K562 (cell line): ENCODE results near the gene SF3B4. TPM values are rescaled to one million over a fixed set of nuclear protein-coding genes. Genes with fewer than 3 reads are reported as not detected.

ENCODE experiments used
- ATAC-seq: fragments of 200-7000 bp; cut with Tn5 transposase; 3 replicates; pipeline ENCODE4 v1.9.1; 2020; ENCODE audit warnings: moderate library complexity
- BruUV-seq: library from RNA; stranded (reverse); fragments of 400-500 nt; replicated peaks from 2 replicates; lab custom pipeline; 2021; lab: Mats Ljungman, UMichigan
- CTCF ChIA-PET: fragments of 300-600 bp; formaldehyde crosslinking; extraction: SDS; loops from one replicate; lab custom pipeline; 2021; ENCODE audit warnings: low intra/inter-chr PET ratio; lab: Yijun Ruan, JAX
- POLR2A ChIA-PET: fragments of 300-600, 350-650 bp; sonication (Branson Sonifier 250); formaldehyde crosslinking; extraction: SDS; loops from one replicate; lab custom pipeline; 2021; ENCODE audit warnings: antibody characterized with exemption, inconsistent platforms; lab: Yijun Ruan, JAX
- DNase-seq, 4 experiments: peaks; one replicate each; pipeline versions ENCODE4 v3.0.0 to v3.0.0-alpha.2; 2011 to 2018; ENCODE audit warnings: low spot score in 3 of 4, mixed read lengths in 3 of 4; ENCODE audit errors: extremely low read depth in 1 of 4
- FAIRE-seq: peaks from 2 replicates; lab custom pipeline; 2011; peaks lifted over from hg19 to GRCh38; lab: Jason Lieb, UNC
- H2AFZ ChIP-seq: 2 replicates; pipeline ENCODE4 v1.6.0; 2011; ENCODE audit warnings: low read depth, low read length, control low read depth, inconsistent platforms
- H3K27ac ChIP-seq: fragments of 200-600 bp; 3 replicates; pipeline ENCODE4 v1.8.0; 2011; ENCODE audit warnings: low read depth, mild to moderate bottlenecking, control low read depth, inconsistent platforms, low read length, moderate library complexity, mixed read lengths; ENCODE audit errors: extremely low read depth
- H3K27me3 ChIP-seq, 2 experiments: fragments of 300-600 bp in 1 of 2; 2 replicates in 1 of 2; 3 replicates in 1 of 2; pipeline versions ENCODE4 v1.6.0 to v1.8.0; 2011; ENCODE audit warnings: inconsistent platforms in 2 of 2, low read length in 2 of 2, mild to moderate bottlenecking in 1 of 2, mixed read lengths in 1 of 2, moderate library complexity in 1 of 2; ENCODE audit not compliant: control insufficient read depth in 2 of 2, insufficient read depth in 2 of 2
- H3K36me3 ChIP-seq: fragments of 300-600 bp; 3 replicates; pipeline ENCODE4 v1.8.0; 2011; ENCODE audit warnings: mild to moderate bottlenecking, low read length, inconsistent platforms; ENCODE audit not compliant: control insufficient read depth, insufficient read depth
- H3K4me1 ChIP-seq, 2 experiments: fragments of 200-600 bp in 1 of 2; replicated peaks in 1 of 2; 2 replicates in 1 of 2; 3 replicates in 1 of 2; pipeline versions ENCODE4 v1.5.1 to v1.8.0; 2011; ENCODE audit warnings: inconsistent platforms in 2 of 2, low read length in 2 of 2, mild to moderate bottlenecking in 1 of 2, mixed read lengths in 1 of 2, moderate library complexity in 1 of 2; ENCODE audit not compliant: control insufficient read depth in 2 of 2, insufficient read depth in 2 of 2
- H3K4me2 ChIP-seq: 2 replicates; pipeline ENCODE4 v1.6.1; 2011; ENCODE audit warnings: low read length, control low read depth, inconsistent platforms, mixed read lengths; ENCODE audit not compliant: insufficient read depth
- H3K4me3 ChIP-seq: fragments of 200-600 bp; sonication (generic), shearing (Covaris generic); 2 replicates; pipeline ENCODE4 v1.5.1; 2016; ENCODE audit warnings: control low read depth, inconsistent platforms
- H3K79me2 ChIP-seq: fragments of 200-600 bp; 3 replicates; pipeline ENCODE4 v1.8.0; 2011; ENCODE audit warnings: low read length, inconsistent platforms; ENCODE audit not compliant: control insufficient read depth, insufficient read depth
- H3K9ac ChIP-seq, 2 experiments: 2 replicates each; pipeline versions ENCODE4 v1.6.0 to v1.6.1; 2011; ENCODE audit warnings: low read depth in 2 of 2, low read length in 2 of 2, control low read depth in 1 of 2, inconsistent platforms in 1 of 2, mild to moderate bottlenecking in 1 of 2, mixed read lengths in 1 of 2; ENCODE audit not compliant: insufficient read depth in 1 of 2
- H3K9me1 ChIP-seq: one replicate; pipeline ENCODE4 v1.6.0; 2011; ENCODE audit warnings: inconsistent platforms, mild to moderate bottlenecking, low read length, moderate library complexity; ENCODE audit not compliant: control insufficient read depth, insufficient read depth
- H3K9me3 ChIP-seq: replicated peaks from 2 replicates; pipeline ENCODE4 v1.5.1; 2011; ENCODE audit warnings: low read depth, low read length, inconsistent platforms; ENCODE audit not compliant: control insufficient read depth, insufficient read depth
- H4K20me1 ChIP-seq: replicated peaks from 2 replicates; pipeline ENCODE4 v1.6.1; 2011; ENCODE audit warnings: low read length, inconsistent platforms, mixed read lengths; ENCODE audit not compliant: control insufficient read depth, insufficient read depth
- BCL6 ChIP-seq: fragments of 250-450 bp; sonication (Bioruptor Pico); IDR thresholded peaks from 2 replicates; pipeline ENCODE4 v1.4.0; 2020
- HDAC3 ChIP-seq: fragments of 450-650 bp; IDR thresholded peaks from 2 replicates; pipeline ENCODE4 v1.6.1; 2018; ENCODE audit warnings: borderline replicate concordance, mild to moderate bottlenecking, moderate library complexity; ENCODE audit not compliant: partially characterized antibody
- HEY1 ChIP-seq: fragments of 250-450 bp; sonication (Bioruptor Pico); IDR thresholded peaks from 2 replicates; pipeline ENCODE4 v1.5.0; 2020; ENCODE audit warnings: mild to moderate bottlenecking, moderate library complexity, borderline replicate concordance
- PKNOX1 ChIP-seq: fragments of 450-650 bp; IDR thresholded peaks from 2 replicates; pipeline ENCODE4 v1.6.1; 2016
- RFX7 ChIP-seq: fragments of 250-450 bp; sonication (Bioruptor Pico); IDR thresholded peaks from 2 replicates; pipeline ENCODE4 v1.5.1; 2021; ENCODE audit warnings: mild to moderate bottlenecking
- ZNF324 ChIP-seq: fragments of 250-450 bp; sonication (Bioruptor Pico); IDR thresholded peaks from 2 replicates; pipeline ENCODE4 v1.4.0; 2020; ENCODE audit warnings: mild to moderate bottlenecking
- ZNF668 ChIP-seq: fragments of 250-450 bp; sonication (Bioruptor Pico); IDR thresholded peaks from 2 replicates; pipeline ENCODE4 v1.8.0; 2022; ENCODE audit warnings: mild to moderate bottlenecking, inconsistent platforms
- WGBS: fragments of 100-300 bp; shearing (Covaris generic); methylation state at CpG from one replicate; pipeline ENCODE4 v1.1.6; 2016; ENCODE audit warnings: low coverage, mixed read lengths; ENCODE audit not compliant: insufficient coverage; ENCODE audit errors: missing lambda C conversion rate; 5-methylcytosine and 5-hydroxymethylcytosine counted together
- in situ Hi-C: fragments of 300-500 bp; cut with MboI; formaldehyde crosslinking; loops from 4 replicates; pipeline ENCODE4 v1.15.0; 2018; ENCODE audit warnings: inconsistent platforms, mixed read lengths
- intact Hi-C: fragments of 100-400 bp; cut with micrococcal nuclease; formaldehyde crosslinking; loops from 2 replicates; pipeline ENCODE4 v1.14.2; 2022
- polyA plus RNA-seq, 8 experiments: library from polyadenylated mRNA; depleted of rRNA in 4 of 8; stranded (reverse) in 5 of 8; unstranded in 3 of 8; fragments of >200 nt; fragmentation: Nextera tagmentation in 2 of 8; fragmentation: Illumina TruSeq in 1 of 8; extraction: Ambion mirVana in 2 of 8; extraction: Trizol in 1 of 8; gene quantifications; 2 replicates each; pipeline versions ENCODE4 v1.2.1 to v1.2.3, GENCODE V29; 2011 to 2014; ENCODE audit warnings: inconsistent platforms in 1 of 8, missing spikeins in 1 of 8
- total RNA-seq, 7 experiments: library from RNA; depleted of rRNA in 6 of 7; stranded (reverse); fragments of >200 nt in 6 of 7; fragmentation: Illumina TruSeq in 2 of 7; extraction: Trizol in 2 of 7; gene quantifications; 2 replicates each; pipeline versions ENCODE4 v1.2.1 to v1.2.3, GENCODE V29; 2011 to 2021; ENCODE audit warnings: low replicate concordance in 1 of 7
- TF ChIP-seq, protein P1 (sequence below): fragments of 250-450 bp; sonication (Bioruptor Pico); IDR thresholded peaks from 2 replicates; pipeline ENCODE4 v1.4.0; 2020; ENCODE audit warnings: mild to moderate bottlenecking, moderate library complexity
- TF ChIP-seq, protein P2 (sequence below): fragments of 200-400 bp; formaldehyde crosslinking; IDR thresholded peaks from 2 replicates; pipeline ENCODE4 v1.6.1; 2017; ENCODE audit warnings: mild to moderate bottlenecking, low read depth, low read length, moderate library complexity
- TF ChIP-seq, protein P3 (sequence below): fragments of 250-450 bp; sonication (Bioruptor Pico); IDR thresholded peaks from 2 replicates; pipeline ENCODE4 v1.4.0; 2020
- TF ChIP-seq, protein P4 (sequence below): sonication (generic); formaldehyde crosslinking; IDR thresholded peaks from 2 replicates; pipeline ENCODE4 v1.5.0; 2020; ENCODE audit warnings: missing genetic modification reagents

Gene SF3B4
- total and polyA plus RNA-seq, 9 of the 15 experiments (the other 6 are each of a cell fraction or from before 2014, with no cell fraction given): 3.0 to 88.0 (median 26.1) TPM

DNA sequence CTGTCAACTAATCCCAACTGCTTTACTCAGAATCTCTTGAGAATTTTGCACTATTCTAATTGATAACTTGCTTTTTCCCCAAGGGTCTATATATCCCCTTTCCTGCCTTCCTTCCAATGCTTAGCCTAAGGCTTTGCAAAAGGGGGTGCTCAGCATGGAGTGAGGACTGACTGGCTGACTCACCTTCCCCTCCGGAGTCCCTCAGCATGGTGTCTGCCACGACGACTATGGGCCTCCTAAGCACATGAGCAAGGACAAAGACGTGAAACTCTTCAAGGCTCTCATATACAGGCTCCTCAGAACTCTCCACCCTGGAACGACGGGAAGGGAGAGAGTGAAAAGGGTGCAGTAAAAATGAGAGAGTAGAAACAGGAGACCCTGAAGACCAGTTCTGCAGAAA is 22.3 kb upstream of the SF3B4 start (continued):
- no peak for TF ChIP-seq PKNOX1
- no peak for TF ChIP-seq BCL6 (CRISPR knock-in tag)

DNA sequence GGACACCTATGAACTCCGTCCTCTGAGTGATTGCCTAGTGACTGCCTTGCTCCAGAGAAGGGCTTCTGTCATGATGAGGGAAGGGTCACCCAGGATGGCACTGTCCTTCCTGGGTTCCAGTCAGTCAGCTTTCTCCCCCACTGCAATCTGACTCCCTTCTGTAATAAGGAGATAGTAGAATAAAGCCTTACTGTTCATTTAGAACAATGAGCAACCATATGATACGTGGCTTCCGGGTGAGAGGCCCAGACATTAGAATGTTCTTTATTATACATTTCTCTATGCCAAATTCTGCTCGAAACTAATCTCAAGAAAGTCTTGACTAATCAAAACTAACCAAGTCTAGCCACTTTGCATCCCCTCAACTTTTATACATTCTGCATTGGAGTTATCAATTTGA is 17.6 kb upstream of the SF3B4 start:
- no peaks in the 10 kb centered on the region for H3K9me1 ChIP-seq
- no peaks in the 10 kb centered on the region for H3K9me3 ChIP-seq
- POLR2A ChIA-PET: interaction anchor here (0.7 kb wide), 1 partner anchor 96 kb away, joined by 3 read pairs; no protein-coding TSS in a partner anchor
- peaks cover 47% of the 10 kb centered on the region for H3K36me3 ChIP-seq
- DNase-seq: no peak
- FAIRE-seq: no peak
- 89% methylated on average over 4 of the region's 4 CpGs for WGBS
- no peak for ATAC-seq
- in situ Hi-C loops (no loop called here), intact Hi-C loops (no loop called here)
- H3K79me2 ChIP-seq: no peaks in the 10 kb centered on the region
- H3K27ac ChIP-seq: no peak overlapping the region
- H3K9ac ChIP-seq: no peak overlapping the region; a peak in 1 of 4 replicates
- H3K4me1 ChIP-seq: peaks cover 0 to under 1% of the 10 kb centered on the region in 2 experiments; a peak in 2 of 5 replicates
- H3K4me3 ChIP-seq: no peak overlapping the region
- no peak overlapping the region for H2AFZ ChIP-seq
- CTCF ChIA-PET: no interaction called here
- H4K20me1 ChIP-seq: no peaks in the 10 kb centered on the region
- H3K4me2 ChIP-seq: no peak overlapping the region
- BruUV-seq: no TSS peak
- H3K27me3 ChIP-seq: no peaks in the 10 kb centered on the region
- TF ChIP-seq, protein P1, sequence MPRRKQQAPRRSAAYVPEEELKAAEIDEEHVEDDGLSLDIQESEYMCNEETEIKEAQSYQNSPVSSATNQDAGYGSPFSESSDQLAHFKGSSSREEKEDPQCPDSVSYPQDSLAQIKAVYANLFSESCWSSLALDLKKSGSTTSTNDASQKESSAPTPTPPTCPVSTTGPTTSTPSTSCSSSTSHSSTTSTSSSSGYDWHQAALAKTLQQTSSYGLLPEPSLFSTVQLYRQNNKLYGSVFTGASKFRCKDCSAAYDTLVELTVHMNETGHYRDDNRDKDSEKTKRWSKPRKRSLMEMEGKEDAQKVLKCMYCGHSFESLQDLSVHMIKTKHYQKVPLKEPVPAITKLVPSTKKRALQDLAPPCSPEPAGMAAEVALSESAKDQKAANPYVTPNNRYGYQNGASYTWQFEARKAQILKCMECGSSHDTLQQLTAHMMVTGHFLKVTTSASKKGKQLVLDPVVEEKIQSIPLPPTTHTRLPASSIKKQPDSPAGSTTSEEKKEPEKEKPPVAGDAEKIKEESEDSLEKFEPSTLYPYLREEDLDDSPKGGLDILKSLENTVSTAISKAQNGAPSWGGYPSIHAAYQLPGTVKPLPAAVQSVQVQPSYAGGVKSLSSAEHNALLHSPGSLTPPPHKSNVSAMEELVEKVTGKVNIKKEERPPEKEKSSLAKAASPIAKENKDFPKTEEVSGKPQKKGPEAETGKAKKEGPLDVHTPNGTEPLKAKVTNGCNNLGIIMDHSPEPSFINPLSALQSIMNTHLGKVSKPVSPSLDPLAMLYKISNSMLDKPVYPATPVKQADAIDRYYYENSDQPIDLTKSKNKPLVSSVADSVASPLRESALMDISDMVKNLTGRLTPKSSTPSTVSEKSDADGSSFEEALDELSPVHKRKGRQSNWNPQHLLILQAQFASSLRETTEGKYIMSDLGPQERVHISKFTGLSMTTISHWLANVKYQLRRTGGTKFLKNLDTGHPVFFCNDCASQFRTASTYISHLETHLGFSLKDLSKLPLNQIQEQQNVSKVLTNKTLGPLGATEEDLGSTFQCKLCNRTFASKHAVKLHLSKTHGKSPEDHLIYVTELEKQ (CRISPR knock-in tag): no peak
- no peak for TF ChIP-seq ZNF324
- TF ChIP-seq, protein P2, sequence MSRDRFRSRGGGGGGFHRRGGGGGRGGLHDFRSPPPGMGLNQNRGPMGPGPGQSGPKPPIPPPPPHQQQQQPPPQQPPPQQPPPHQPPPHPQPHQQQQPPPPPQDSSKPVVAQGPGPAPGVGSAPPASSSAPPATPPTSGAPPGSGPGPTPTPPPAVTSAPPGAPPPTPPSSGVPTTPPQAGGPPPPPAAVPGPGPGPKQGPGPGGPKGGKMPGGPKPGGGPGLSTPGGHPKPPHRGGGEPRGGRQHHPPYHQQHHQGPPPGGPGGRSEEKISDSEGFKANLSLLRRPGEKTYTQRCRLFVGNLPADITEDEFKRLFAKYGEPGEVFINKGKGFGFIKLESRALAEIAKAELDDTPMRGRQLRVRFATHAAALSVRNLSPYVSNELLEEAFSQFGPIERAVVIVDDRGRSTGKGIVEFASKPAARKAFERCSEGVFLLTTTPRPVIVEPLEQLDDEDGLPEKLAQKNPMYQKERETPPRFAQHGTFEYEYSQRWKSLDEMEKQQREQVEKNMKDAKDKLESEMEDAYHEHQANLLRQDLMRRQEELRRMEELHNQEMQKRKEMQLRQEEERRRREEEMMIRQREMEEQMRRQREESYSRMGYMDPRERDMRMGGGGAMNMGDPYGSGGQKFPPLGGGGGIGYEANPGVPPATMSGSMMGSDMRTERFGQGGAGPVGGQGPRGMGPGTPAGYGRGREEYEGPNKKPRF: no peak
- TF ChIP-seq ZNF668 (CRISPR knock-in tag): no peak
- TF ChIP-seq RFX7 (CRISPR knock-in tag): no peak
- TF ChIP-seq, protein P3, sequence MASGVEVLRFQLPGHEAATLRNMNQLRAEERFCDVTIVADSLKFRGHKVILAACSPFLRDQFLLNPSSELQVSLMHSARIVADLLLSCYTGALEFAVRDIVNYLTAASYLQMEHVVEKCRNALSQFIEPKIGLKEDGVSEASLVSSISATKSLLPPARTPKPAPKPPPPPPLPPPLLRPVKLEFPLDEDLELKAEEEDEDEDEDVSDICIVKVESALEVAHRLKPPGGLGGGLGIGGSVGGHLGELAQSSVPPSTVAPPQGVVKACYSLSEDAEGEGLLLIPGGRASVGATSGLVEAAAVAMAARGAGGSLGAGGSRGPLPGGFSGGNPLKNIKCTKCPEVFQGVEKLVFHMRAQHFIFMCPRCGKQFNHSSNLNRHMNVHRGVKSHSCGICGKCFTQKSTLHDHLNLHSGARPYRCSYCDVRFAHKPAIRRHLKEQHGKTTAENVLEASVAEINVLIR (CRISPR knock-in tag): no peak
- TF ChIP-seq HDAC3: no peak
- TF ChIP-seq, protein P4, sequence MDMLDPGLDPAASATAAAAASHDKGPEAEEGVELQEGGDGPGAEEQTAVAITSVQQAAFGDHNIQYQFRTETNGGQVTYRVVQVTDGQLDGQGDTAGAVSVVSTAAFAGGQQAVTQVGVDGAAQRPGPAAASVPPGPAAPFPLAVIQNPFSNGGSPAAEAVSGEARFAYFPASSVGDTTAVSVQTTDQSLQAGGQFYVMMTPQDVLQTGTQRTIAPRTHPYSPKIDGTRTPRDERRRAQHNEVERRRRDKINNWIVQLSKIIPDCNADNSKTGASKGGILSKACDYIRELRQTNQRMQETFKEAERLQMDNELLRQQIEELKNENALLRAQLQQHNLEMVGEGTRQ (CRISPR knock-in tag): no peak
- TF ChIP-seq HEY1 (CRISPR knock-in tag): no peak
